Left lung (tissue), 10 donors: ENCODE data around the gene BRWD1. TPM values are rescaled to one million over a fixed set of nuclear protein-coding genes. Genes with fewer than 3 reads are reported as not detected.

Experiments
- ATAC-seq: fragments of 200-7000 bp; cut with Tn5 transposase; one replicate; pipeline ENCODE4 v1.9.1; 2020; ENCODE audit warnings: moderate library complexity
- DNase-seq, 4 donors: peaks; one replicate each; pipeline ENCODE4 v3.0.0-alpha.2; 2013 to 2020
- H3K27ac ChIP-seq, 2 donors: fragments of 200-600 bp; sonication (generic) in 1 of 2; one replicate each; pipeline versions ENCODE4 v1.5.0 to v1.8.0; 2020 to 2021
- H3K27me3 ChIP-seq, 2 donors: fragments of 200-600 bp; sonication (generic) in 1 of 2; one replicate each; pipeline versions ENCODE4 v1.5.0 to v1.8.0; 2020 to 2021
- H3K36me3 ChIP-seq, 2 donors: fragments of 200-600 bp; sonication (generic) in 1 of 2; one replicate each; pipeline versions ENCODE4 v1.5.0 to v1.8.0; 2020 to 2021
- H3K4me1 ChIP-seq, 2 donors: fragments of 200-600 bp; one replicate each; pipeline ENCODE4 v1.8.0; 2021
- H3K4me3 ChIP-seq, 2 donors: fragments of 200-600 bp; sonication (generic) in 1 of 2; one replicate each; pipeline versions ENCODE4 v1.5.0 to v1.8.0; 2020 to 2021; ENCODE audit warnings: mild to moderate bottlenecking in 1 of 2
- H3K9me3 ChIP-seq, 2 donors: fragments of 200-600 bp; sonication (generic) in 1 of 2; one replicate each; pipeline versions ENCODE4 v1.5.0 to v1.8.0; 2020 to 2021
- CTCF ChIP-seq, 2 donors: fragments of 200-600 bp; sonication (generic) in 1 of 2; IDR thresholded peaks; one replicate each; pipeline versions ENCODE4 v1.5.0 to v1.8.0; 2021; ENCODE audit warnings: antibody characterized with exemption in 2 of 2
- intact Hi-C, 2 donors: fragments of 100-400 bp; cut with DNase I; formaldehyde crosslinking; loops; one replicate each; pipeline versions ENCODE4 v1.11.2 to v1.14.2; 2022
- polyA plus RNA-seq, 6 donors: library from polyadenylated mRNA; unstranded; fragments of 120-200 nt; gene quantifications; one replicate each; pipeline ENCODE4 v1.2.1, GENCODE V29; 2013; ENCODE audit not compliant: insufficient read length in 6 of 6
- total RNA-seq, 2 donors: library from RNA; stranded (reverse); fragmentation: NEBNext Ultra II Directional; extraction: Animal tissue kit (Norgen Biotek cat#: 25700); gene quantifications; one replicate each; pipeline ENCODE4 v1.2.1, GENCODE V29; 2021
- donor health status: DM: no; HTN: yes; CAD: no.
- donor health status: DM: no; HTN: no; CAD: no.

BRWD1 gene
- total and polyA plus RNA-seq, 8 donors = 33.0 to 54.3 (median 47.3) TPM

GRCh38 chr21:39196838-39197237, 116.6 kb downstream of the BRWD1 start:
- H3K36me3 ChIP-seq = peaks cover 0 to 70% of the 10 kb centered on the region in 2 donors
- TF ChIP-seq CTCF (IDR thresholded peaks at IDR 0.05) = no peak

GRCh38 chr21:39196310-39196709, 117.1 kb downstream of the BRWD1 start:
- no peak for TF ChIP-seq CTCF (IDR thresholded peaks at IDR 0.05)
- no peak overlapping the region for H3K4me3 ChIP-seq
- no peak overlapping the region for H3K27ac ChIP-seq
- H3K9me3 ChIP-seq = no peaks in the 10 kb centered on the region
- no peaks in the 10 kb centered on the region for H3K27me3 ChIP-seq
- peaks cover 0 to 65% of the 10 kb centered on the region in 2 donors for H3K36me3 ChIP-seq
- intact Hi-C loops = no loop called here
- ATAC-seq = no peak
- DNase-seq = no peak
- H3K4me1 ChIP-seq = no peaks in the 10 kb centered on the region

More at GRCh38 chr21:39196838-39197237, 116.6 kb downstream of the BRWD1 start:
- Histone ChIP-seq H3K4me3 (no peak overlapping the region), H3K27me3 (no peaks in the 10 kb centered on the region), H3K9me3 (no peaks in the 10 kb centered on the region), H3K4me1 (no peaks in the 10 kb centered on the region), H3K27ac (no peak overlapping the region)
- intact Hi-C loops = no loop called here
- peak; percentile 18 for ATAC-seq
- DNase-seq = no peak

GRCh38 chr21:39193380-39193779, 120.1 kb downstream of the BRWD1 start:
- ATAC-seq = no peak
- intact Hi-C loops = no loop called here
- no peaks in the 10 kb centered on the region for H3K4me1 ChIP-seq
- no peak for TF ChIP-seq CTCF (IDR thresholded peaks at IDR 0.05)
- H3K27ac ChIP-seq = no peak overlapping the region
- no peaks in the 10 kb centered on the region for H3K9me3 ChIP-seq
- H3K36me3 ChIP-seq = peaks cover 0 to 35% of the 10 kb centered on the region in 2 donors
- H3K27me3 ChIP-seq = no peaks in the 10 kb centered on the region
- DNase-seq = no peak
- H3K4me3 ChIP-seq = no peak overlapping the region

- H3K36me3 ChIP-seq = peaks cover 0 to 8% of the 10 kb centered on the region in 2 donors
- DNase-seq (no peak), ATAC-seq (no peak)
- no peaks in the 10 kb centered on the region for H3K9me3 ChIP-seq
- TF ChIP-seq CTCF (IDR thresholded peaks at IDR 0.05) = no peak
- H3K27ac ChIP-seq = no peak overlapping the region
- intact Hi-C loops = no loop called here
- no peaks in the 10 kb centered on the region for H3K27me3 ChIP-seq
- peaks cover 0 to under 1% of the 10 kb centered on the region in 2 donors for H3K4me1 ChIP-seq
- H3K4me3 ChIP-seq = no peak overlapping the region
Measured at GRCh38 chr21:39189857-39190604, 123.4 kb downstream of the BRWD1 start.

- no peaks in the 10 kb centered on the region for H3K36me3 ChIP-seq
- no peaks in the 10 kb centered on the region for H3K9me3 ChIP-seq
- no peak overlapping the region for H3K4me3 ChIP-seq
- peaks cover 0 to 9% of the 10 kb centered on the region in 2 donors for H3K4me1 ChIP-seq
- no peaks in the 10 kb centered on the region for H3K27me3 ChIP-seq
- H3K27ac ChIP-seq = no peak overlapping the region
- peak; percentile 75 for ATAC-seq
- intact Hi-C loops = no loop called here
- no peak for DNase-seq
- no peak for TF ChIP-seq CTCF (IDR thresholded peaks at IDR 0.05)
Measured at GRCh38 chr21:39188521-39189139, 124.8 kb downstream of the BRWD1 start.
